Mucosa of descending colon (tissue), 3 donors: ENCODE data around the gene FTH1. TPM values are rescaled to one million over a fixed set of nuclear protein-coding genes. Genes with fewer than 3 reads are reported as not detected.

ENCODE experiments used
- ATAC-seq: fragments of 200-7000 bp; cut with Tn5 transposase; one replicate; pipeline ENCODE4 v1.9.1; 2020; ENCODE audit warnings: mild to moderate bottlenecking, moderate library complexity
- DNase-seq, 3 donors: peaks; one replicate each; pipeline ENCODE4 v3.0.0-alpha.2; 2020
- H3K36me3 ChIP-seq: fragments of 200-600 bp; one replicate; pipeline ENCODE4 v1.8.0; 2021; ENCODE audit warnings: low read depth, mild to moderate bottlenecking
- H3K4me1 ChIP-seq: fragments of 200-600 bp; one replicate; pipeline ENCODE4 v1.8.0; 2021; ENCODE audit warnings: low read depth, mild to moderate bottlenecking
- H3K4me3 ChIP-seq: fragments of 200-600 bp; one replicate; pipeline ENCODE4 v1.8.0; 2021; ENCODE audit warnings: mild to moderate bottlenecking
- H3K9me3 ChIP-seq: fragments of 200-600 bp; one replicate; pipeline ENCODE4 v1.8.0; 2021; ENCODE audit warnings: mild to moderate bottlenecking
- CTCF ChIP-seq: fragments of 200-600 bp; IDR thresholded peaks from one replicate; pipeline ENCODE4 v1.8.0; 2022; ENCODE audit warnings: antibody characterized with exemption, mild to moderate bottlenecking
- intact Hi-C, 2 donors: fragments of 100-400 bp; cut with DNase I in 1 of 2; cut with micrococcal nuclease in 1 of 2; formaldehyde crosslinking; loops; one replicate each; pipeline versions ENCODE4 v1.11.0 to v1.11.1; 2022; cut with DNase I, micrococcal nuclease
- total RNA-seq, 3 donors: library from RNA; stranded (reverse); fragmentation: NEBNext Ultra II Directional in 2 of 3; extraction: Animal tissue kit (Norgen Biotek cat#: 25700) in 2 of 3; gene quantifications; one replicate each; pipeline versions ENCODE4 v1.2.1 to v1.2.4, GENCODE V29; 2021 to 2023
- donor health status: DM: no; HTN: no; CAD: no; lungs with moderate emphysema.
- donor health status: DM: no; HTN: no; CAD: no.
- donor health status: DM: no; HTN: yes; CAD: no.

FTH1 gene
- total RNA-seq, 3 donors from 2014 or later: 3,081 to 6,795 (median 5,370) TPM

- H3K36me3 ChIP-seq: no peaks in the 10 kb centered on the region
- H3K4me3 ChIP-seq: no peak overlapping the region
- no peak for DNase-seq
- H3K4me1 ChIP-seq: peaks cover 45% of the 10 kb centered on the region
- intact Hi-C loops: no loop called here
- TF ChIP-seq CTCF: no peak
- no peaks in the 10 kb centered on the region for H3K9me3 ChIP-seq
- no peak for ATAC-seq
These were observed 9.0 kb upstream of the FTH1 start for GRCh38 chr11:61976420-61976800.

- intact Hi-C loops: no loop called here
- TF ChIP-seq CTCF: no peak
- peak in 1 of 3 donors; percentile 57 for DNase-seq
These were observed 8.4 kb upstream of the FTH1 start for GRCh38 chr11:61975638-61976419.

GRCh38 chr11:61974766-61975631 is 7.6 kb upstream of the FTH1 start:
- Histone ChIP-seq H3K4me3 (no peak overlapping the region), H3K36me3 (no peaks in the 10 kb centered on the region), H3K9me3 (no peaks in the 10 kb centered on the region), H3K4me1 (peaks cover 50% of the 10 kb centered on the region)
- intact Hi-C loops: no loop called here
- ATAC-seq (peak; percentile 56), DNase-seq (peak in 2 of 3 donors; percentile 56 to 68)
- TF ChIP-seq CTCF: no peak

More at GRCh38 chr11:61975638-61976419, 8.4 kb upstream of the FTH1 start:
- Histone ChIP-seq H3K4me3 (no peak overlapping the region), H3K36me3 (no peaks in the 10 kb centered on the region), H3K9me3 (no peaks in the 10 kb centered on the region), H3K4me1 (peaks cover 50% of the 10 kb centered on the region)
- ATAC-seq: no peak

GRCh38 chr11:61973476-61974162 is 6.2 kb upstream of the FTH1 start:
- no peak for TF ChIP-seq CTCF
- Histone ChIP-seq H3K4me1 (peaks cover 62% of the 10 kb centered on the region), H3K4me3 (no peak overlapping the region), H3K36me3 (no peaks in the 10 kb centered on the region), H3K9me3 (no peaks in the 10 kb centered on the region)
- ATAC-seq: no peak
- peak in 2 of 3 donors; percentile 53 to 59 for DNase-seq
- intact Hi-C loops: no loop called here

- intact Hi-C loops: no loop called here
- Histone ChIP-seq H3K9me3 (no peaks in the 10 kb centered on the region), H3K36me3 (no peaks in the 10 kb centered on the region), H3K4me3 (no peak overlapping the region), H3K4me1 (peaks cover 67% of the 10 kb centered on the region)
- no peak for TF ChIP-seq CTCF
- DNase-seq: no peak
- peak; percentile 2 for ATAC-seq
These were observed 5.4 kb upstream of the FTH1 start for GRCh38 chr11:61972672-61973475.
